K562 (cell line): Measurements from ENCODE around the gene TACC3. TPM values are rescaled to one million over a fixed set of nuclear protein-coding genes. Genes with fewer than 3 reads are reported as not detected.

Source experiments
- ATF1 ChIP-seq, 2 experiments: fragments of 450-650 bp in 1 of 2; IDR thresholded peaks; 2 replicates each; pipeline ENCODE4 v1.6.1; 2016; ENCODE audit warnings: missing compliant biosample characterization in 1 of 2, missing genetic modification characterization in 1 of 2
- BDP1 ChIP-seq: IDR thresholded peaks from 3 replicates; pipeline ENCODE4 v1.6.1; 2011; ENCODE audit not compliant: insufficient read length, insufficient read depth
- DACH1 ChIP-seq: fragments of 450-650 bp; IDR thresholded peaks from 2 replicates; pipeline ENCODE4 v1.6.1; 2018; ENCODE audit not compliant: partially characterized antibody
- ELF1 ChIP-seq: fragments of 200-800 bp; sonication (Bioruptor generic); IDR thresholded peaks from 2 replicates; pipeline ENCODE4 v1.6.1; 2016; ENCODE audit warnings: missing genetic modification characterization, missing compliant biosample characterization
- ETV1 ChIP-seq: fragments of 450-650 bp; conservative IDR thresholded peaks from 2 replicates; pipeline ENCODE4 v1.6.1; 2016; ENCODE audit warnings: missing genetic modification characterization, control low read depth, low read depth, missing compliant biosample characterization
- ETV5 ChIP-seq: sonication (generic); formaldehyde crosslinking; IDR thresholded peaks from 2 replicates; pipeline ENCODE4 v1.4.0; 2020; ENCODE audit warnings: low read depth, mild to moderate bottlenecking, missing genetic modification reagents
- GATAD2B ChIP-seq: fragments of 450-650 bp; IDR thresholded peaks from 2 replicates; pipeline ENCODE4 v1.6.1; 2017; ENCODE audit warnings: mild to moderate bottlenecking, borderline replicate concordance
- HDGF ChIP-seq: fragments of 450-650 bp; IDR thresholded peaks from 2 replicates; pipeline ENCODE4 v1.6.1; 2016
- PML ChIP-seq: IDR thresholded peaks from 2 replicates; pipeline ENCODE4 v1.6.1; 2012; ENCODE audit warnings: low read length, inconsistent platforms
- POLR2A ChIP-seq: fragments of 450-650 bp; conservative IDR thresholded peaks from 2 replicates; pipeline ENCODE4 v1.6.1; 2016
- RBM22 ChIP-seq: fragments of 200-400 bp; formaldehyde crosslinking; IDR thresholded peaks from 2 replicates; pipeline ENCODE4 v1.6.1; 2018; ENCODE audit warnings: low read length, low read depth; ENCODE audit not compliant: poor library complexity, severe bottlenecking
- SAFB2 ChIP-seq: fragments of 200-400 bp; formaldehyde crosslinking; IDR thresholded peaks from 2 replicates; pipeline ENCODE4 v1.6.1; 2018; ENCODE audit warnings: borderline replicate concordance, low read length, low read depth, moderate library complexity; ENCODE audit not compliant: severe bottlenecking
- SP1 ChIP-seq: sonication (generic); formaldehyde crosslinking; IDR thresholded peaks from 2 replicates; pipeline ENCODE4 v1.8.1; 2022; ENCODE audit warnings: mild to moderate bottlenecking, missing genetic modification reagents
- TBP ChIP-seq: optimal IDR thresholded peaks from 2 replicates; pipeline ENCODE3; 2011; ENCODE audit warnings: low read depth, low read length, improper control_type of control experiment
- U2AF1 ChIP-seq: fragments of 200-400 bp; formaldehyde crosslinking; optimal IDR thresholded peaks from 2 replicates; pipeline ENCODE3; 2017; ENCODE audit warnings: mild to moderate bottlenecking, low read depth, low read length, moderate library complexity
- ZBED1 ChIP-seq: IDR thresholded peaks from 2 replicates; pipeline ENCODE4 v1.6.1; 2014
- ZNF184 ChIP-seq: sonication (generic); formaldehyde crosslinking; IDR thresholded peaks from 2 replicates; pipeline ENCODE4 v1.5.0; 2020; ENCODE audit warnings: missing genetic modification reagents
- ZNF24 ChIP-seq: fragments of 450-650 bp; IDR thresholded peaks from 2 replicates; pipeline ENCODE4 v1.6.1; 2016
- polyA plus RNA-seq, 8 experiments: library from polyadenylated mRNA; depleted of rRNA in 4 of 8; stranded (reverse) in 5 of 8; unstranded in 3 of 8; fragments of >200 nt; fragmentation: Nextera tagmentation in 2 of 8; fragmentation: Illumina TruSeq in 1 of 8; extraction: Ambion mirVana in 2 of 8; extraction: Trizol in 1 of 8; gene quantifications; 2 replicates each; pipeline versions ENCODE4 v1.2.1 to v1.2.3, GENCODE V29; 2011 to 2014; ENCODE audit warnings: inconsistent platforms in 1 of 8, missing spikeins in 1 of 8
- total RNA-seq, 7 experiments: library from RNA; depleted of rRNA in 6 of 7; stranded (reverse); fragments of >200 nt in 6 of 7; fragmentation: Illumina TruSeq in 2 of 7; extraction: Trizol in 2 of 7; gene quantifications; 2 replicates each; pipeline versions ENCODE4 v1.2.1 to v1.2.3, GENCODE V29; 2011 to 2021; ENCODE audit warnings: low replicate concordance in 1 of 7
- TF ChIP-seq, protein P1 (sequence below): sonication (generic); formaldehyde crosslinking; IDR thresholded peaks from 2 replicates; pipeline ENCODE4 v1.8.0; 2022; ENCODE audit warnings: mild to moderate bottlenecking, low read depth, missing genetic modification reagents
- TF ChIP-seq, protein P2 (sequence below), 2 experiments: fragments of 450-650 bp in 1 of 2; sonication (generic) in 1 of 2; formaldehyde crosslinking in 1 of 2; IDR thresholded peaks; 2 replicates each; pipeline versions ENCODE4 v1.7.1 to v1.9.0; 2016 to 2022; ENCODE audit warnings: inconsistent platforms in 1 of 2, mild to moderate bottlenecking in 1 of 2, missing genetic modification reagents in 1 of 2

Gene TACC3
- total and polyA plus RNA-seq, 9 of the 15 experiments (the other 6 are each of a cell fraction or from before 2014, with no cell fraction given), result 1.9 to 122 (median 55.6) TPM

DNA sequence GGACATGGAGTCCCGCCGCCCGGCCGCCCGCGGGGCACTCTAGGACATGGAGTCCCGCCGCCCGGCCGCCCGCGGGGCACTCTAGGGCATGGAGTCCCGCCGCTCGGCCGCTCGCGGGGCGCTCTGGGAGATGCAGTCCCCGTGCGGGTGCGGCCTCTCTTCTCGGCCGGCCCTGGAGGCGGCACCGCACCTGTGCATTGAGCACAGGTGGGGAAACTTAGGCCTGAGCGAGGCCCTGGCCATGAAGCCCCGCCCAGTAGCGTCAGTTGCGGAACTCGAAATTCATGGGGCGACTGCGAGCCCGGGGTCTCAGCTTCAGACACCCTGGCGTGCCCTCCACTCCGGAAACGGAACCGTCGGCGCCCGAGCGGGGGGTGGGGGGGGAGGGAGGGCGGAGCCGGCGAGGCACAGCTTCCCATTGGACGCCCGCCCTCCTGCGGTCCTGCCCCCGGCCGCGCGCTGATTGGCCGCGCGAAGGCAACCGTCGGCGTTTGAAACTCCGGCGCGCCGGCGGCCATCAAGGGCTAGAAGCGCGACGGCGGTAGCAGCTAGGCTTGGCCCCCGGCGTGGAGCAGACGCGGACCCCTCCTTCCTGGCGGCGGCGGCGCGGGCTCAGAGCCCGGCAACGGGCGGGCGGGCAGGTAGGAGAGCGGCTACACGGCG, at the start of gene TACC3, which contains the start of gene TMEM129 (continued):
- no peak for TF ChIP-seq U2AF1
- TF ChIP-seq ZNF24, result no peak
- TF ChIP-seq, protein P1, sequence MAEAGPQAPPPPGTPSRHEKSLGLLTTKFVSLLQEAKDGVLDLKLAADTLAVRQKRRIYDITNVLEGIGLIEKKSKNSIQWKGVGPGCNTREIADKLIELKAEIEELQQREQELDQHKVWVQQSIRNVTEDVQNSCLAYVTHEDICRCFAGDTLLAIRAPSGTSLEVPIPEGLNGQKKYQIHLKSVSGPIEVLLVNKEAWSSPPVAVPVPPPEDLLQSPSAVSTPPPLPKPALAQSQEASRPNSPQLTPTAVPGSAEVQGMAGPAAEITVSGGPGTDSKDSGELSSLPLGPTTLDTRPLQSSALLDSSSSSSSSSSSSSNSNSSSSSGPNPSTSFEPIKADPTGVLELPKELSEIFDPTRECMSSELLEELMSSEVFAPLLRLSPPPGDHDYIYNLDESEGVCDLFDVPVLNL (CRISPR knock-in tag), result peak; percentile 96
- TF ChIP-seq ZNF184 (CRISPR knock-in tag), result no peak
- peak; percentile 64; the same call in 1 of the 2 replicates for TF ChIP-seq SP1 (CRISPR knock-in tag)
- peak; percentile 60; the same call in 1 of the 2 replicates for TF ChIP-seq ETV5 (CRISPR knock-in tag)
- TF ChIP-seq ATF1 (CRISPR knock-in tag; IDR thresholded peaks at IDR 0.05), result no peak
- 0 out of 2 replicates have a peak, but pooled peaks have one; percentile 32 for TF ChIP-seq ATF1 (tag; IDR thresholded peaks at IDR 0.05)
- TF ChIP-seq TBP, result peak; percentile 34
- TF ChIP-seq ELF1 (tag), result peak; percentile 69
- TF ChIP-seq ETV1 (tag), result peak; percentile 41; the same call in 1 of the 2 replicates
- peak; percentile 38; the same call in 1 of the 2 replicates for TF ChIP-seq PML
- no peak for TF ChIP-seq HDGF
- peak; percentile 64 for TF ChIP-seq POLR2A
- TF ChIP-seq RBM22, result no peak
- TF ChIP-seq GATAD2B, result no peak
- no peak for TF ChIP-seq ZBED1
- TF ChIP-seq, protein P2, sequence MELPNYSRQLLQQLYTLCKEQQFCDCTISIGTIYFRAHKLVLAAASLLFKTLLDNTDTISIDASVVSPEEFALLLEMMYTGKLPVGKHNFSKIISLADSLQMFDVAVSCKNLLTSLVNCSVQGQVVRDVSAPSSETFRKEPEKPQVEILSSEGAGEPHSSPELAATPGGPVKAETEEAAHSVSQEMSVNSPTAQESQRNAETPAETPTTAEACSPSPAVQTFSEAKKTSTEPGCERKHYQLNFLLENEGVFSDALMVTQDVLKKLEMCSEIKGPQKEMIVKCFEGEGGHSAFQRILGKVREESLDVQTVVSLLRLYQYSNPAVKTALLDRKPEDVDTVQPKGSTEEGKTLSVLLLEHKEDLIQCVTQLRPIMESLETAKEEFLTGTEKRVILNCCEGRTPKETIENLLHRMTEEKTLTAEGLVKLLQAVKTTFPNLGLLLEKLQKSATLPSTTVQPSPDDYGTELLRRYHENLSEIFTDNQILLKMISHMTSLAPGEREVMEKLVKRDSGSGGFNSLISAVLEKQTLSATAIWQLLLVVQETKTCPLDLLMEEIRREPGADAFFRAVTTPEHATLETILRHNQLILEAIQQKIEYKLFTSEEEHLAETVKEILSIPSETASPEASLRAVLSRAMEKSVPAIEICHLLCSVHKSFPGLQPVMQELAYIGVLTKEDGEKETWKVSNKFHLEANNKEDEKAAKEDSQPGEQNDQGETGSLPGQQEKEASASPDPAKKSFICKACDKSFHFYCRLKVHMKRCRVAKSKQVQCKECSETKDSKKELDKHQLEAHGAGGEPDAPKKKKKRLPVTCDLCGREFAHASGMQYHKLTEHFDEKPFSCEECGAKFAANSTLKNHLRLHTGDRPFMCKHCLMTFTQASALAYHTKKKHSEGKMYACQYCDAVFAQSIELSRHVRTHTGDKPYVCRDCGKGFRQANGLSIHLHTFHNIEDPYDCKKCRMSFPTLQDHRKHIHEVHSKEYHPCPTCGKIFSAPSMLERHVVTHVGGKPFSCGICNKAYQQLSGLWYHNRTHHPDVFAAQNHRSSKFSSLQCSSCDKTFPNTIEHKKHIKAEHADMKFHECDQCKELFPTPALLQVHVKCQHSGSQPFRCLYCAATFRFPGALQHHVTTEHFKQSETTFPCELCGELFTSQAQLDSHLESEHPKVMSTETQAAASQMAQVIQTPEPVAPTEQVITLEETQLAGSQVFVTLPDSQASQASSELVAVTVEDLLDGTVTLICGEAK (IDR thresholded peaks at IDR 0.05), result peak; percentile 95
- TF ChIP-seq, protein P2 (CRISPR knock-in tag; IDR thresholded peaks at IDR 0.05), result no peak
- TF ChIP-seq DACH1, result no peak
- TF ChIP-seq SAFB2, result no peak
- no peak for TF ChIP-seq BDP1
